SK-N-SH treated with all-trans-retinoic acid at 6 μM for 48 hours (cell line): ENCODE data around the gene LRRC4C.

Source experiments
- CREB5 ChIP-seq: fragments of 250-450 bp; sonication (Bioruptor Pico); IDR thresholded peaks from 2 replicates; pipeline ENCODE4 v1.5.1; 2020; ENCODE audit warnings: low read depth, mild to moderate bottlenecking, moderate library complexity
- CSDC2 ChIP-seq: fragments of 250-450 bp; sonication (Bioruptor Pico); IDR thresholded peaks from 2 replicates; pipeline ENCODE4 v1.5.0; 2020; ENCODE audit warnings: mild to moderate bottlenecking, moderate library complexity
- ESRRG ChIP-seq: fragments of 250-450 bp; sonication (Bioruptor Pico); IDR thresholded peaks from 2 replicates; pipeline ENCODE4 v1.6.1; 2021; ENCODE audit warnings: mild to moderate bottlenecking
- GLIS3 ChIP-seq: fragments of 250-450 bp; sonication (Bioruptor Pico); IDR thresholded peaks from 2 replicates; pipeline ENCODE4 v1.5.0; 2020; ENCODE audit warnings: mild to moderate bottlenecking, moderate library complexity
- ISL1 ChIP-seq: fragments of 250-450 bp; sonication (Bioruptor Pico); IDR thresholded peaks from 2 replicates; pipeline ENCODE4 v2.1.2; 2022; ENCODE audit warnings: mild to moderate bottlenecking, moderate library complexity
- OSR1 ChIP-seq: fragments of 250-450 bp; sonication (Bioruptor Pico); IDR thresholded peaks from 2 replicates; pipeline ENCODE4 v1.8.0; 2022; ENCODE audit warnings: moderate library complexity, mild to moderate bottlenecking, inconsistent platforms
- POU6F1 ChIP-seq: fragments of 250-450 bp; sonication (Bioruptor Pico); IDR thresholded peaks from 2 replicates; pipeline ENCODE4 v1.8.0; 2021; ENCODE audit warnings: low read depth, mild to moderate bottlenecking, moderate library complexity, borderline replicate concordance
- PPARA ChIP-seq: fragments of 250-450 bp; sonication (Bioruptor Pico); IDR thresholded peaks from 2 replicates; pipeline ENCODE4 v1.5.0; 2020; ENCODE audit warnings: mild to moderate bottlenecking, borderline replicate concordance
- RARB ChIP-seq: fragments of 250-450 bp; sonication (Bioruptor Pico); IDR thresholded peaks from 2 replicates; pipeline ENCODE4 v1.8.0; 2021; ENCODE audit warnings: mild to moderate bottlenecking, moderate library complexity
- SNAI2 ChIP-seq: fragments of 250-450 bp; sonication (Bioruptor Pico); IDR thresholded peaks from 2 replicates; pipeline ENCODE4 v1.5.0; 2020; ENCODE audit warnings: mild to moderate bottlenecking, moderate library complexity
- ZC3H10 ChIP-seq: fragments of 250-450 bp; sonication (Bioruptor Pico); IDR thresholded peaks from 2 replicates; pipeline ENCODE4 v1.5.1; 2021; ENCODE audit warnings: mild to moderate bottlenecking, moderate library complexity
- ZFP3 ChIP-seq: fragments of 250-450 bp; sonication (Bioruptor Pico); IDR thresholded peaks from 2 replicates; pipeline ENCODE4 v1.5.0; 2020; ENCODE audit warnings: mild to moderate bottlenecking, moderate library complexity
- ZFP30 ChIP-seq: fragments of 450-650 bp; formaldehyde crosslinking; IDR thresholded peaks from 2 replicates; pipeline ENCODE4 v1.5.0; 2022; ENCODE audit warnings: mild to moderate bottlenecking, moderate library complexity

GRCh38 chr11:40998920-40999319 lies 460.5 kb downstream of the LRRC4C start:
- TF ChIP-seq ESRRG: no peak
- TF ChIP-seq SNAI2 (CRISPR knock-in tag): no peak
- TF ChIP-seq PPARA (CRISPR knock-in tag): no peak
- no peak for TF ChIP-seq ISL1 (CRISPR knock-in tag)
- no peak for TF ChIP-seq POU6F1 (CRISPR knock-in tag)
- no peak for TF ChIP-seq RARB (CRISPR knock-in tag)
- no peak for TF ChIP-seq CREB5 (CRISPR knock-in tag)
- no peak for TF ChIP-seq ZC3H10
- no peak for TF ChIP-seq OSR1
- no peak for TF ChIP-seq CSDC2
- no peak for TF ChIP-seq ZFP30 (CRISPR knock-in tag)
- no peak for TF ChIP-seq ZFP3
- no peak for TF ChIP-seq GLIS3 (CRISPR knock-in tag)
